B cell (primary cell): Measurements from ENCODE around the gene YTHDC1.

Source experiments
- EZH2 ChIP-seq: IDR thresholded peaks from 2 replicates; pipeline ENCODE4 v1.6.1; 2012; ENCODE audit warnings: borderline replicate concordance, low read depth, mild to moderate bottlenecking, moderate library complexity, low read length; ENCODE audit not compliant: insufficient read depth, poor library complexity, severe bottlenecking
- TF ChIP-seq, protein P1 (sequence below): fragments of 200-600 bp; IDR thresholded peaks from one replicate; pipeline ENCODE4 v1.8.0; 2022; ENCODE audit warnings: antibody characterized with exemption, mild to moderate bottlenecking

- TF ChIP-seq, protein P1, sequence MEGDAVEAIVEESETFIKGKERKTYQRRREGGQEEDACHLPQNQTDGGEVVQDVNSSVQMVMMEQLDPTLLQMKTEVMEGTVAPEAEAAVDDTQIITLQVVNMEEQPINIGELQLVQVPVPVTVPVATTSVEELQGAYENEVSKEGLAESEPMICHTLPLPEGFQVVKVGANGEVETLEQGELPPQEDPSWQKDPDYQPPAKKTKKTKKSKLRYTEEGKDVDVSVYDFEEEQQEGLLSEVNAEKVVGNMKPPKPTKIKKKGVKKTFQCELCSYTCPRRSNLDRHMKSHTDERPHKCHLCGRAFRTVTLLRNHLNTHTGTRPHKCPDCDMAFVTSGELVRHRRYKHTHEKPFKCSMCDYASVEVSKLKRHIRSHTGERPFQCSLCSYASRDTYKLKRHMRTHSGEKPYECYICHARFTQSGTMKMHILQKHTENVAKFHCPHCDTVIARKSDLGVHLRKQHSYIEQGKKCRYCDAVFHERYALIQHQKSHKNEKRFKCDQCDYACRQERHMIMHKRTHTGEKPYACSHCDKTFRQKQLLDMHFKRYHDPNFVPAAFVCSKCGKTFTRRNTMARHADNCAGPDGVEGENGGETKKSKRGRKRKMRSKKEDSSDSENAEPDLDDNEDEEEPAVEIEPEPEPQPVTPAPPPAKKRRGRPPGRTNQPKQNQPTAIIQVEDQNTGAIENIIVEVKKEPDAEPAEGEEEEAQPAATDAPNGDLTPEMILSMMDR, result no peak
- no peak for TF ChIP-seq EZH2
These were observed 626 bp downstream of the YTHDC1 start for GRCh38 chr4:68349279-68349648.
